Skeletal muscle satellite cell (primary cell): ENCODE data around the gene LRMDA.
"Not testable (repeated sequence)": the region's sequence is repeated elsewhere in the genome, so short reads cannot be mapped to it uniquely, and the experiment has no call there.

Experiments
- H3K27me3 ChIP-seq: 2 replicates; pipeline ENCODE4 v1.7.0; 2013; ENCODE audit warnings: low read length; ENCODE audit not compliant: control insufficient read depth, insufficient read depth
- H3K36me3 ChIP-seq: 2 replicates; pipeline ENCODE4 v1.7.0; 2013; ENCODE audit warnings: mild to moderate bottlenecking, control low read depth, low read length; ENCODE audit not compliant: insufficient read depth
- H3K4me1 ChIP-seq: 2 replicates; pipeline ENCODE4 v1.7.0; 2013; ENCODE audit warnings: low read length; ENCODE audit not compliant: control insufficient read depth, insufficient read depth
- H3K4me2 ChIP-seq: 2 replicates; pipeline ENCODE4 v1.7.0; 2013; ENCODE audit warnings: mild to moderate bottlenecking, low read length
- H3K4me3 ChIP-seq: 2 replicates; pipeline ENCODE4 v1.7.0; 2013; ENCODE audit warnings: low read length
- H3K9ac ChIP-seq: 2 replicates; pipeline ENCODE4 v1.7.0; 2013; ENCODE audit warnings: mild to moderate bottlenecking, low read depth, low read length, moderate library complexity
- H3K9me3 ChIP-seq: replicated peaks from 2 replicates; pipeline ENCODE4 v1.7.0; 2013; ENCODE audit warnings: mild to moderate bottlenecking, control low read depth, low read length

The LRMDA gene

GRCh38 chr10:75599875-75600648, 168.6 kb downstream of the LRMDA start:
- Histone ChIP-seq H3K27me3 (peaks cover 5% of the 10 kb centered on the region), H3K9ac (no peak overlapping the region), H3K4me1 (no peaks in the 10 kb centered on the region), H3K36me3 (no peaks in the 10 kb centered on the region), H3K9me3 (no peaks in the 10 kb centered on the region), H3K4me2 (no peak overlapping the region), H3K4me3 (no peak overlapping the region)

- Histone ChIP-seq H3K9ac (no peak overlapping the region), H3K36me3 (no peaks in the 10 kb centered on the region), H3K27me3 (peaks cover 5% of the 10 kb centered on the region), H3K4me2 (no peak overlapping the region), H3K4me3 (no peak overlapping the region), H3K4me1 (no peaks in the 10 kb centered on the region), H3K9me3 (no peaks in the 10 kb centered on the region)
Measured at GRCh38 chr10:75600833-75601232, 169.4 kb downstream of the LRMDA start.

- Histone ChIP-seq H3K9me3 (no peaks in the 10 kb centered on the region), H3K9ac (no peak overlapping the region), H3K4me1 (no peaks in the 10 kb centered on the region), H3K4me2 (no peak overlapping the region), H3K36me3 (no peaks in the 10 kb centered on the region), H3K27me3 (peaks cover 5% of the 10 kb centered on the region), H3K4me3 (no peak overlapping the region)
Measured at GRCh38 chr10:75602341-75602740, 170.9 kb downstream of the LRMDA start.

GRCh38 chr10:75605096-75605495, 173.7 kb downstream of the LRMDA start:
- no peak overlapping the region for H3K4me3 ChIP-seq
- H3K27me3 ChIP-seq, result peaks cover 5% of the 10 kb centered on the region
- H3K4me2 ChIP-seq, result no peak overlapping the region
- H3K36me3 ChIP-seq, result no peaks in the 10 kb centered on the region
- no peaks in the 10 kb centered on the region for H3K4me1 ChIP-seq
- H3K9ac ChIP-seq, result no peak overlapping the region
- no peaks in the 10 kb centered on the region for H3K9me3 ChIP-seq

GRCh38 chr10:75605795-75606194, 174.4 kb downstream of the LRMDA start:
- not testable (repeated sequence) for H3K9me3 ChIP-seq, H3K27me3 ChIP-seq, H3K4me2 ChIP-seq, H3K36me3 ChIP-seq, H3K4me3 ChIP-seq, H3K9ac ChIP-seq, H3K4me1 ChIP-seq

- H3K9ac ChIP-seq, result no peak overlapping the region
- no peak overlapping the region for H3K4me2 ChIP-seq
Measured at GRCh38 chr10:75606203-75606779, 174.9 kb downstream of the LRMDA start.

GRCh38 chr10:75607576-75607975, 176.2 kb downstream of the LRMDA start:
- no peaks in the 10 kb centered on the region for H3K4me1 ChIP-seq

More at GRCh38 chr10:75606203-75606779, 174.9 kb downstream of the LRMDA start:
- H3K27me3 ChIP-seq, result peaks cover 5% of the 10 kb centered on the region
- no peaks in the 10 kb centered on the region for H3K4me1 ChIP-seq
- H3K9me3 ChIP-seq, result no peaks in the 10 kb centered on the region
- H3K4me3 ChIP-seq, result no peak overlapping the region
- no peaks in the 10 kb centered on the region for H3K36me3 ChIP-seq

GRCh38 chr10:75610183-75610582, 178.8 kb downstream of the LRMDA start:
- H3K4me3 ChIP-seq, result no peak overlapping the region
- no peak overlapping the region for H3K4me2 ChIP-seq
- H3K9me3 ChIP-seq, result no peaks in the 10 kb centered on the region
- no peak overlapping the region for H3K9ac ChIP-seq
- H3K4me1 ChIP-seq, result no peaks in the 10 kb centered on the region
- H3K36me3 ChIP-seq, result no peaks in the 10 kb centered on the region
- H3K27me3 ChIP-seq, result peaks cover 7% of the 10 kb centered on the region

More at GRCh38 chr10:75607576-75607975, 176.2 kb downstream of the LRMDA start:
- Histone ChIP-seq H3K36me3 (no peaks in the 10 kb centered on the region), H3K27me3 (peaks cover 5% of the 10 kb centered on the region), H3K9ac (no peak overlapping the region), H3K4me2 (no peak overlapping the region), H3K9me3 (no peaks in the 10 kb centered on the region), H3K4me3 (no peak overlapping the region)

- Histone ChIP-seq H3K9ac (no peak overlapping the region), H3K27me3 (peaks cover 7% of the 10 kb centered on the region), H3K4me2 (no peak overlapping the region), H3K4me3 (no peak overlapping the region), H3K9me3 (no peaks in the 10 kb centered on the region), H3K4me1 (no peaks in the 10 kb centered on the region), H3K36me3 (no peaks in the 10 kb centered on the region)
Measured at GRCh38 chr10:75611172-75611992, 180.0 kb downstream of the LRMDA start.

GRCh38 chr10:75611993-75612372, 180.6 kb downstream of the LRMDA start:
- Histone ChIP-seq H3K4me3 (no peak overlapping the region), H3K9ac (no peak overlapping the region), H3K4me2 (no peak overlapping the region), H3K4me1 (no peaks in the 10 kb centered on the region), H3K36me3 (no peaks in the 10 kb centered on the region), H3K27me3 (peaks cover 7% of the 10 kb centered on the region), H3K9me3 (no peaks in the 10 kb centered on the region)

GRCh38 chr10:75612904-75613684, 181.7 kb downstream of the LRMDA start:
- H3K27me3 ChIP-seq, result peaks cover 14% of the 10 kb centered on the region
- no peak overlapping the region for H3K4me2 ChIP-seq
- H3K9ac ChIP-seq, result no peak overlapping the region
- H3K9me3 ChIP-seq, result no peaks in the 10 kb centered on the region
- H3K4me3 ChIP-seq, result no peak overlapping the region
- H3K36me3 ChIP-seq, result no peaks in the 10 kb centered on the region
- H3K4me1 ChIP-seq, result no peaks in the 10 kb centered on the region
